RPMI7951 (cell line): ENCODE data around the gene APOM. TPM values are rescaled to one million over a fixed set of nuclear protein-coding genes. Genes with fewer than 3 reads are reported as not detected.

Experiments
- DNase-seq: peaks from one replicate; pipeline ENCODE4 v3.0.0-alpha.2; 2012; ENCODE audit warnings: low read depth
- total RNA-seq: library from RNA; depleted of rRNA; stranded (reverse); fragments of >200 nt; shearing (Covaris generic); gene quantifications from 2 replicates; pipeline ENCODE4 v1.2.3, GENCODE V29; 2014; rRNA removed

The APOM gene
- 2.5 and 3.4 TPM in 2 replicates for total RNA-seq

GRCh38 chr6:31655349-31656237 is at the start of gene APOM:
Gene APOM, plus strand, starts transcription at chr6:31655894. Its CDS starts 73 bp downstream, at chr6:31655967.
- DNase-seq, result no peak

- DNase-seq, result no peak
Measured at GRCh38 chr6:31607317-31607716, 48.4 kb upstream of the APOM start.

- no peak for DNase-seq
Measured at GRCh38 chr6:31609519-31610406, 45.9 kb upstream of the APOM start.

- DNase-seq, result no peak
Measured at GRCh38 chr6:31610968-31611367, 44.7 kb upstream of the APOM start.

- no peak for DNase-seq
Measured at GRCh38 chr6:31614075-31614619, 41.5 kb upstream of the APOM start.

GRCh38 chr6:31614684-31615578 is 40.8 kb upstream of the APOM start, which contains the start of gene AIF1:
Gene AIF1, plus strand, starts transcription at chr6:31615234. Its CDS starts 96 bp downstream, at chr6:31615330.
- DNase-seq, result no peak

- DNase-seq, result no peak
Measured at GRCh38 chr6:31615748-31616147, 39.9 kb upstream of the APOM start.

GRCh38 chr6:31617010-31617409 is 38.7 kb upstream of the APOM start:
- DNase-seq, result no peak

GRCh38 chr6:31619805-31620585 is 35.7 kb upstream of the APOM start:
- DNase-seq, result peak; percentile 99

GRCh38 chr6:31620586-31621319 is 34.9 kb upstream of the APOM start, which contains the start of gene PRRC2A:
Gene PRRC2A, plus strand, starts transcription at chr6:31620715. Its CDS starts 2,075 bp downstream, at chr6:31622790.
- DNase-seq, result no peak

- DNase-seq, result no peak
Measured at GRCh38 chr6:31621320-31621939, 34.3 kb upstream of the APOM start.

GRCh38 chr6:31621991-31622390 is 33.7 kb upstream of the APOM start:
- DNase-seq, result peak; percentile 34

- DNase-seq, result no peak
Measured at GRCh38 chr6:31622684-31623091, 33.0 kb upstream of the APOM start.

- no peak for DNase-seq
Measured at GRCh38 chr6:31624070-31624469, 31.6 kb upstream of the APOM start.

GRCh38 chr6:31626952-31627351 is 28.7 kb upstream of the APOM start:
- DNase-seq, result no peak

- no peak for DNase-seq
Measured at GRCh38 chr6:31627690-31628287, 27.9 kb upstream of the APOM start.

- DNase-seq, result no peak
Measured at GRCh38 chr6:31629014-31629413, 26.7 kb upstream of the APOM start.

- DNase-seq, result no peak
Measured at GRCh38 chr6:31630177-31630934, 25.3 kb upstream of the APOM start.
